ENCODE results near the gene ICA1L.

Gene ICA1L

DNA sequence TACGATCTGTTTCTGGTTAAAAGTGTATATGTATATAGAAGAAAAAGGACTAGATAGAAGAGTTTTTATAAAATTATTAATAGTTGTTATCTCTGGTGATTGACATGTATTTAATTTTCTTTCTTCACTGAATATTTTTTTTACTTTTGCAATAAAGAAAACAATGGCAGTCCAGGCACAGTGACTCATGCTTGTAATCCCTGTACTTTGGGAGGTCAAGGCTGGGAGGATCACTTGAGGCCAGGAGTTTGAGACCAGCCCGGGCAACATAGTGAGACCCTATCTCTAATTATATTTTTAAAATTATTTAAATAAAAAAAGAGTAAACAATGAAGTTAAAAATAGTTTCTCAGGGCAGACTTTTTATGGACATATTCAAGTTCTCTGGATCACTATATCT lies 122.1 kb downstream of the ICA1L start:
- DNase-seq = no peak

DNA sequence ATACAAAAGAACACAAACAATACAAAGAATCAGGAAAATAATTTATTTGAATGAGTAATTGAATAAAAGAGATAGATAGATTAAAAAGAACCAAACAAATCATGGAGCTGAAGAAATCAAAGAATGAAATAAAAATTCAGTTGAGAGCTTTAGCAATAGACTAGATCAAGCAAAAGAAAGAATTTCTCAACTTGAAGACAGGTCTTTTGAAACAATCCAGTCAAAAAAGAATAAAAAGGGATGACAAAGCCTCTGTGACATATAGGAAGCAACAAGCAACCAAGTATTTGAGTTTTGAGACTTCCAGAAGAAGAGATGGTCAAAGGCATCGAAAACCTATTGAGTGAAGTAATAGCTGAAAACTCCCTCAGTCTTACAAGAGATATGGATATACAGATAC lies 128.0 kb downstream of the ICA1L start:
- no peak for DNase-seq

DNA sequence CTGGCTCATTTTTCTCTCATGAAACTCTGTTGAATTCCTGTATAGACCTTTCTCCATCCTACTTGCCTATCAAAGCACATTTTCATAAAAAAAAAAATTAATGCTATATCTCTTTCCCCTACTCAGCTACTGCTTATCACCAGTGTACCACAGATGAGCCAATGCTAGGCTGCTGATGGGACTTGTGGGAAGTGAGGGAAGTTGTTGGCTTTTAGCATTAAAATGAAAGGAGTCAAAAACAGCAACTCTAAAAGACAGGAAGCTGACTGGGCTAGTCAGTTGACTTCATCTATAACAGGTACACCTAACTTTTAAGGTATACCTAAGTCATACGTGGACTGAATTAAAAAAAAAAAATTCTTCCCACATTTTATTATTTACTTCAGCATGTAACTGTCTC lies 134.7 kb downstream of the ICA1L start:
- no peak for DNase-seq

DNA sequence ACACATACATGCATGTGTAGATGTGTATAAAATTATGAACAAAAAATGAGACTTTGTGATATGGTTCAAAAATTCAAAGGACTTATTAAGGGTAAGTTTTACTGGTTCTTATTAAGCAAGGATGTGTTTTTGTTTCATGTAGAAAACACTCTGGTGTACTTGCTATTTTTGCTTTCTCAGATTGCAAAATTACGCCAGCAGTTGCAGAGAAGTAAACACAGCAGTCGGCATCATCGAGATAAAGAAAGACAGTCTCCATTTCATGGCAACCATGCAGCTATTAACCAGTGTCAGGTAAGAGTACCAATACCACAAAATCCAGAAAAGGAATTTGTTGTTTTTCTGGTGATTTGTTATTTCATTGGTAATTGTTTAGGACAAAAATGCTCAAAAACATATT lies 145.5 kb downstream of the ICA1L start:
- no peak for DNase-seq

DNA sequence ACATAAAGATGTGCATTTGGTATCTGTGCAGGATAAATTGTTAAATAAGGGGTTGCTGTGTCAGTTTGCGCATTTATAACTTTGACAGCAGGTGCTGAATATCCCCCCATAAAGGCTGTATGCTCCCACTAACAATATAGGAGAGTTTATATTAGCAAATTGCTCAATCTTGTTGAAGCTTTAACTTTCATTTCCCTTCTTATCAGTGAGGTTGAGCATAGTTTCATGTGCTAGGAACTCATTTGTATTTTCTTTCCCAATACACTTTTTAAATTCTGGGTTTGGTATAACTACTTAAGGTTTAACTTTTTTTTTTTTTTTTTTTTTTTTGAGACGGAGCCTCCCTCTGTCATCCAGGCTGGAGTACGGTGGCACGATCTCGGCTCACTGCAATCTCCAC lies 147.8 kb downstream of the ICA1L start:
- DNase-seq = no peak

All from anterior cingulate cortex (tissue), 58 donors.